Right atrium auricular region (tissue), 2 donors: ENCODE data around the gene CD3E. TPM values are rescaled to one million over a fixed set of nuclear protein-coding genes. Genes with fewer than 3 reads are reported as not detected.

Experiments used
- DNase-seq: peaks from one replicate; pipeline ENCODE4 v3.0.0-alpha.2; 2019; ENCODE audit warnings: low spot score
- H3K27ac ChIP-seq, 2 donors: fragments of 200-600 bp; sonication (generic); 1 replicate in 1 of 2; 2 replicates in 1 of 2; pipeline ENCODE4 v1.5.1; 2016 to 2019
- H3K27me3 ChIP-seq, 2 donors: fragments of 200-600 bp; sonication (generic); one replicate each; pipeline versions ENCODE4 v1.5.1 to v1.6.0; 2017 to 2019
- H3K36me3 ChIP-seq: fragments of 200-600 bp; sonication (generic); one replicate; pipeline ENCODE4 v1.5.1; 2016
- H3K4me1 ChIP-seq, 2 donors: fragments of 200-600 bp; sonication (generic); one replicate each; pipeline versions ENCODE4 v1.5.1 to v1.6.0; 2017 to 2019
- H3K4me3 ChIP-seq, 2 donors: fragments of 200-600 bp; sonication (generic); 1 replicate in 1 of 2; 2 replicates in 1 of 2; pipeline ENCODE4 v1.5.1; 2017 to 2019; ENCODE audit warnings: mild to moderate bottlenecking in 1 of 2, moderate library complexity in 1 of 2
- H3K9me3 ChIP-seq, 2 donors: fragments of 200-600 bp; sonication (generic); one replicate each; pipeline ENCODE4 v1.5.1; 2019
- total RNA-seq, 2 donors: library from RNA; depleted of rRNA; stranded (reverse); fragments of >200 nt; gene quantifications; one replicate each; pipeline ENCODE4 v1.1.0, GENCODE V29; 2016
- TF ChIP-seq, protein P1 (sequence below), 2 donors: fragments of 200-600 bp; sonication (generic); IDR thresholded peaks; one replicate each; pipeline ENCODE4 v1.5.1; 2019; ENCODE audit warnings: antibody characterized with exemption in 2 of 2

CD3E gene
- total RNA-seq, 2 donors from 2014 or later: 1.8 TPM; not detected in 1

DNA sequence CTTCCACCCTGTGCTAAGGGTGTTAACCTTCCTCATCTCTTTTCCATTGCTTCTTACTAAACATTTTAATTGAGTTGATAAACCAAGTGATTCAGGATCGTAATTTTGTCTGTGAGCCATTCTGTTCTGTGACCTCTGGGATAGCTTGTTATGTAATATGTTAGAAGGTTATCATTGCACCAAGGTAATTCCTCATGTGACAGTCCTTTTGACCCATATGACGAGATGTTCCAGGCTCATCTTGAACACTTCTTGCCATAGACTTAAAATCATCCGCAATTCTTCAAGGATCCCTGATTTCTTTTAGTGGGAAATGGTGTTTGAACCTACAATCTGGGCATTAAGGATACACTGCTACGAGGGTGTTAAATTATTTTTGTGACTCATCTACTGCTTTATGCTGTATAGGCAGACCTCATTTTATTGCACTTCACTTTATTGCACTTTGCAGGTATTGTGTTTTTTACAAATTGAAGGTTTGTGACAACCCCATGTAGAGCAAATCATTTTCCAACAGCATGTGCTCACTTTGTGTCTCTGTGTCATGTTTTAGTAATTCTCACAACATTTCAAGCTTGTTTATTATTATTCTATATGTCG, 21.4 kb upstream of the CD3E start:
- DNase-seq: no peak
- Histone ChIP-seq H3K27me3 (no peaks in the 10 kb centered on the region), H3K4me3 (no peak overlapping the region), H3K27ac (no peak overlapping the region), H3K36me3 (no peaks in the 10 kb centered on the region), H3K4me1 (no peaks in the 10 kb centered on the region), H3K9me3 (no peaks in the 10 kb centered on the region)
- TF ChIP-seq, protein P1, sequence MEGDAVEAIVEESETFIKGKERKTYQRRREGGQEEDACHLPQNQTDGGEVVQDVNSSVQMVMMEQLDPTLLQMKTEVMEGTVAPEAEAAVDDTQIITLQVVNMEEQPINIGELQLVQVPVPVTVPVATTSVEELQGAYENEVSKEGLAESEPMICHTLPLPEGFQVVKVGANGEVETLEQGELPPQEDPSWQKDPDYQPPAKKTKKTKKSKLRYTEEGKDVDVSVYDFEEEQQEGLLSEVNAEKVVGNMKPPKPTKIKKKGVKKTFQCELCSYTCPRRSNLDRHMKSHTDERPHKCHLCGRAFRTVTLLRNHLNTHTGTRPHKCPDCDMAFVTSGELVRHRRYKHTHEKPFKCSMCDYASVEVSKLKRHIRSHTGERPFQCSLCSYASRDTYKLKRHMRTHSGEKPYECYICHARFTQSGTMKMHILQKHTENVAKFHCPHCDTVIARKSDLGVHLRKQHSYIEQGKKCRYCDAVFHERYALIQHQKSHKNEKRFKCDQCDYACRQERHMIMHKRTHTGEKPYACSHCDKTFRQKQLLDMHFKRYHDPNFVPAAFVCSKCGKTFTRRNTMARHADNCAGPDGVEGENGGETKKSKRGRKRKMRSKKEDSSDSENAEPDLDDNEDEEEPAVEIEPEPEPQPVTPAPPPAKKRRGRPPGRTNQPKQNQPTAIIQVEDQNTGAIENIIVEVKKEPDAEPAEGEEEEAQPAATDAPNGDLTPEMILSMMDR (IDR thresholded peaks at IDR 0.05): no peak

DNA sequence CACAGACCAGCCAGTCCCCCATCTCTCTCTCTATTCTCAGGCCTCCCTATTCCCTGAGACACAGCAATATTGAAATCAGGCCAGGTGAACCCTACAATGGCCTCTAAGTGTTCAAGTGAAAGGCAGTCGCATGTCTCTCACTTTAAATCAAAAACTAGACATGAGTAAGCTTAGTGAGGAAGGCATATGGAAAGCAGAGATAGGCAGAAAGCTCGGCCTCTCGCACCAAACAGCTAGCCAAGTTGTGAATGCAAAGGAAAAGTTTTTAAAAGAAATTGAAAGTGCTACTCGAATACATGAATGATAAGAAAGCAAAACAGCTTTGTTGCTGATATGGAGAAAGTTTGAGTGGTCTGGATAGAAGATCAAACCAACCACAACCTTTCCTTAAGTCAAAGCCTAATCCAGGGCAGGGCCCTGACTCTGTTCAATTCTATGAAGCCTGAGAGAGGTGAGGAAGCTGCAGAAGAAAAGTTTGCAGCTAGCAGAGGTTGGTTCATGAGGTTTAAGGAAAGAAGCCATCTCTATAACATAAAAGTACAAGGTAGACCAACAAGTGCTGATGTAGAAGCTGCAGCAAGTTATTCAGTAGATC, 20.7 kb upstream of the CD3E start:
- TF ChIP-seq, protein P1 (IDR thresholded peaks at IDR 0.05): no peak

DNA sequence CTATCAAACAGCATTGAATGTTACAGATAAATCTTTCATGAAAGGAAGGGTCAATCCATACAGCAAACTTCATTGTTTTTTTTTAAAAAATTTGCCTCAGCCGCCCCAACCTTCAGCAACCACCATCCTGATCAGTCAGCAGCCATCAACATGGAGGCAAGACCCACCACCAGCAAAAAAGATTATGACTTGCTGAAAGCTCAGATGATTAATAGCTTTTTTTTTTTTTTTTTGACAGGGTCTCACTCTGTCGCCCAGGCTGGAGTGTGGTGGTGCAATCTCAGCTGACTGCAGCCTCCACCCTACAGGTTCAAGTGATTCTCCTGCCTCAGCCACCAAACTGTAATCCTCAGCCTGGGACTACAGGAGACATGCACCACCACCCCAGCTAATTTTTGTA, 18.0 kb upstream of the CD3E start:
- no peaks in the 10 kb centered on the region for H3K9me3 ChIP-seq
- H3K4me1 ChIP-seq: no peaks in the 10 kb centered on the region
- no peak for DNase-seq
- TF ChIP-seq, protein P1 (IDR thresholded peaks at IDR 0.05): no peak
- no peak overlapping the region for H3K4me3 ChIP-seq
- H3K27me3 ChIP-seq: no peaks in the 10 kb centered on the region
- H3K36me3 ChIP-seq: no peaks in the 10 kb centered on the region
- H3K27ac ChIP-seq: no peak overlapping the region

More for the DNA sequence above, 20.7 kb upstream of the CD3E start:
- H3K36me3 ChIP-seq: no peaks in the 10 kb centered on the region
- no peak for DNase-seq
- no peaks in the 10 kb centered on the region for H3K9me3 ChIP-seq
- H3K4me1 ChIP-seq: no peaks in the 10 kb centered on the region
- no peak overlapping the region for H3K4me3 ChIP-seq
- no peaks in the 10 kb centered on the region for H3K27me3 ChIP-seq
- H3K27ac ChIP-seq: no peak overlapping the region

DNA sequence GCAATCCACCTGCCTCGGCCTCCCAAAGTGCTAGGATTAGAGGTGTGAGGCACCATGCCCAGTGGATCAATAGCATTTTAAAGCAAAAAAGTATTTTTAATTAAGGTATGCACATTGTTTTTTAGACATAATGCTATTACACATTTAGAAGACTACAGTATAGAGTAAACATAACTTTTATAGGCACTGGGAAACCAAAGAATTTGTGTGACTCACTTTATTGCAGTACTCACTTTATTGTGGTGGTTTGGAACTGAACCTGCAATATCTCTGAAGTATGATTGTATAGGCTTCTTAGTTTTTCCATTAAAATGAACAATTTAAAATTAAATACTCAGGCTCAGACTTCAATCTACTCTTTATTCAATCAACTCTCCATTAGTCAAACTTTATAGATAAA, 17.5 kb upstream of the CD3E start:
- Histone ChIP-seq H3K4me3 (no peak overlapping the region), H3K4me1 (no peaks in the 10 kb centered on the region), H3K27me3 (no peaks in the 10 kb centered on the region), H3K9me3 (no peaks in the 10 kb centered on the region), H3K36me3 (no peaks in the 10 kb centered on the region), H3K27ac (no peak overlapping the region)
- DNase-seq: no peak
- TF ChIP-seq, protein P1 (IDR thresholded peaks at IDR 0.05): no peak

DNA sequence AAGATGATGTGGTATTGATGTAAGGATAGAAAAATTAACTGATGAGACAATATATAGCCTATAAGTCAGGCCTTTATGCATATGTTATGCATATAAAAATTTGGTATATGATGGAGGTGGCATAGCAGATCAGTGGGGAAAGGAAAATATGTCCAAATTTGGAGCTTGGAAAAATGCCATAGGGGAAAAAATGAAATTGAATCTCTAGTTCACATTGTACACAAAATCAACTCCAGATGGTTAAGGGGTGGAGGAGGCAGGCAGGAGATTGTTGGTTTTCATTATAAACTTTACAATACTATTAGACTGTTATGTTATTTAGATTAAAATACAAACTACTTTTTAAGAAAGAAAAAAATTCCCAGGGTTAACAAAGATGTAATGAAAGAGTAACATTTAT, 15.1 kb upstream of the CD3E start:
- Histone ChIP-seq H3K9me3 (no peaks in the 10 kb centered on the region), H3K27me3 (no peaks in the 10 kb centered on the region), H3K27ac (no peak overlapping the region), H3K4me1 (no peaks in the 10 kb centered on the region), H3K4me3 (no peak overlapping the region), H3K36me3 (no peaks in the 10 kb centered on the region)
- DNase-seq: no peak
- TF ChIP-seq, protein P1 (IDR thresholded peaks at IDR 0.05): no peak

DNA sequence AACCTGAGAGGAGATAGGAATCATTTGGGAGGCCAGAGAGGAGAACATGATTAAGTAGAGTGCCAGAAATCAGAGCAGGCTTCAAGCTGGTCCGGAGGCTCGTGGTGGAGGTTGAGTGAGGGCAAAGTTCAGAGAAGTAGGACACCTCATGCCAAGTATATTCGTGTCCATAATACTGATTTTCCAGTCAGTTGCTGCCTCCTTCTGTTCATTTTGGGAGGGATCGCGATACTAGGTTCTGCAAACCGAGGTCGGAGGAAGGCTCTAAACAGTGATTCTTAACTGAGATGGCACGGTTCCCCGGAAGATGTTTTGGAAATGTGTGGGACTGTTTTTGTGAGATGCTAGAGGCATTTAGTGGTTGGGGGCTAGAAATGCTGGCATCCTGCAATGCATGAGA, 13.6 kb upstream of the CD3E start:
- no peaks in the 10 kb centered on the region for H3K27me3 ChIP-seq
- H3K4me1 ChIP-seq: no peaks in the 10 kb centered on the region
- no peaks in the 10 kb centered on the region for H3K36me3 ChIP-seq
- H3K4me3 ChIP-seq: no peak overlapping the region
- TF ChIP-seq, protein P1 (IDR thresholded peaks at IDR 0.05): peak in 1 of 2 donors; percentile 55
- no peak overlapping the region for H3K27ac ChIP-seq
- H3K9me3 ChIP-seq: no peaks in the 10 kb centered on the region
- DNase-seq: no peak
